ENCODE measurements around the gene MYO1G. TPM values are rescaled to one million over a fixed set of nuclear protein-coding genes. Genes with fewer than 3 reads are reported as not detected.
A peak's percentile ranks its signal among the peaks of the same experiment; 100 is the strongest.

Gene MYO1G
- total RNA-seq, 1 experiment from 2014 or later: 0.57 TPM

DNA sequence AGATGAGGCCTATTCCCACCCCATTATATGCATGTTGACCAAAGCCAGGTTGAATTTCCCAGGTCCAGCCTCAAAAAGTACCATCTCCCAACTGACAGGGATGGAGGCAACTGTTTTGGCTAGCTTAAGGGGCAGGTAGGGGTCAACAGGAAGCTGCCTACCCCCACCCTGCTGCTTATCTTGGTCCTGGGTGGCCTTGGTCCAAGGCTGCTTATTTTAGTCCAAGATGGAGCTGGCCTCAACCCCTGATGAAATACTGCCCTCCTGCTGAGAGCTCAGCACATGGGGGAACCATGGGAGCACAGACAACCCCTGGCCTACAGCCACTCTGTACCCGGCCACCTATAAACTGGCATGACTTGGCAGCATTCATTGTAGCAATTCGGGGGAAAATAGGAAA, 23.1 kb downstream of the MYO1G start:
- Histone ChIP-seq H3K9me3 (ENCODE audit: control insufficient read depth, low read depth, low read length) (no peaks in the 10 kb centered on the region), H3K18ac (ENCODE audit: insufficient read length, low read depth, low read length) (no peak overlapping the region), H4K5ac (ENCODE audit: insufficient read length, low read depth, low read length) (no peak overlapping the region), H3K23ac (ENCODE audit: insufficient read length, low read depth, low read length) (no peak overlapping the region), H4K8ac (replicated peaks; ENCODE audit: insufficient read length, low read depth, low read length) (no peak overlapping the region), H2BK20ac (ENCODE audit: low read depth, low read length, poor library complexity, severe bottlenecking) (no peak overlapping the region), H2AFZ (ENCODE audit: low read length) (no peak overlapping the region), H3K27me3 (ENCODE audit: insufficient read depth, low read length) (no peaks in the 10 kb centered on the region), H3K79me2 (ENCODE audit: insufficient read depth, low read length) (no peaks in the 10 kb centered on the region), H2BK15ac (ENCODE audit: low read depth, low read length) (no peak overlapping the region), H2AK5ac (ENCODE audit: insufficient read length, low read length) (no peak overlapping the region), H2BK12ac (ENCODE audit: insufficient read length, low read depth, low read length) (no peak overlapping the region), H3K23me2 (ENCODE audit: insufficient read length, low read depth, low read length, poor library complexity, severe bottlenecking) (no peaks in the 10 kb centered on the region), H4K91ac (ENCODE audit: insufficient read length, low read depth, low read length) (no peak overlapping the region), H3K4ac (ENCODE audit: low read depth, low read length) (no peak overlapping the region), H3K9ac (ENCODE audit: extremely low read depth, insufficient read length, low read length) (no peak overlapping the region), H4K20me1 (ENCODE audit: control insufficient read depth, insufficient read depth, insufficient read length) (no peaks in the 10 kb centered on the region), H2BK5ac (ENCODE audit: insufficient read length, low read length) (no peak overlapping the region), H3K79me1 (ENCODE audit: insufficient read depth, low read depth, low read length, poor library complexity, severe bottlenecking) (no peaks in the 10 kb centered on the region), H2BK120ac (ENCODE audit: low read depth, low read length, poor library complexity, severe bottlenecking) (no peak overlapping the region), H3T11ph (ENCODE audit: low read length) (no peak overlapping the region), H3K27ac (ENCODE audit: insufficient read length, low read depth, low read length) (no peak overlapping the region), H3K14ac (ENCODE audit: insufficient read depth, low read length) (no peak overlapping the region), H3K4me2 (ENCODE audit: insufficient read depth, insufficient read length, low read length) (no peak overlapping the region), H3K4me1 (ENCODE audit: insufficient read depth, low read length) (no peaks in the 10 kb centered on the region), H3K56ac (ENCODE audit: insufficient read length, low read depth, low read length) (no peak overlapping the region)
- no peak for DNase-seq
- no peaks in the 10 kb centered on the region for H3K4me1 Mint-ChIP-seq
- no peaks in the 10 kb centered on the region for H3K36me3 Mint-ChIP-seq (ENCODE audit: insufficient read depth in 1 of 3, low read depth in 3 of 3)
- TF ChIP-seq, protein P1, sequence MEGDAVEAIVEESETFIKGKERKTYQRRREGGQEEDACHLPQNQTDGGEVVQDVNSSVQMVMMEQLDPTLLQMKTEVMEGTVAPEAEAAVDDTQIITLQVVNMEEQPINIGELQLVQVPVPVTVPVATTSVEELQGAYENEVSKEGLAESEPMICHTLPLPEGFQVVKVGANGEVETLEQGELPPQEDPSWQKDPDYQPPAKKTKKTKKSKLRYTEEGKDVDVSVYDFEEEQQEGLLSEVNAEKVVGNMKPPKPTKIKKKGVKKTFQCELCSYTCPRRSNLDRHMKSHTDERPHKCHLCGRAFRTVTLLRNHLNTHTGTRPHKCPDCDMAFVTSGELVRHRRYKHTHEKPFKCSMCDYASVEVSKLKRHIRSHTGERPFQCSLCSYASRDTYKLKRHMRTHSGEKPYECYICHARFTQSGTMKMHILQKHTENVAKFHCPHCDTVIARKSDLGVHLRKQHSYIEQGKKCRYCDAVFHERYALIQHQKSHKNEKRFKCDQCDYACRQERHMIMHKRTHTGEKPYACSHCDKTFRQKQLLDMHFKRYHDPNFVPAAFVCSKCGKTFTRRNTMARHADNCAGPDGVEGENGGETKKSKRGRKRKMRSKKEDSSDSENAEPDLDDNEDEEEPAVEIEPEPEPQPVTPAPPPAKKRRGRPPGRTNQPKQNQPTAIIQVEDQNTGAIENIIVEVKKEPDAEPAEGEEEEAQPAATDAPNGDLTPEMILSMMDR (conservative IDR thresholded peaks at IDR 0.05): no peak
- H3K27me3 Mint-ChIP-seq (ENCODE audit: low read depth): peaks cover 23% of the 10 kb centered on the region
- WGBS (ENCODE audit: extremely low coverage, insufficient read length, low lambda C conversion rate): no CpG with 5 or more reads among the region's 2 CpGs
- H3K9me3 Mint-ChIP-seq: peaks cover 2 to 3% of the 10 kb centered on the region in 2 experiments; a peak in 2 of 5 replicates
- no peak overlapping the region for H3K4me3 Mint-ChIP-seq
- peak overlapping the region in 1 of 3 experiments; percentile 22; a peak in 1 of 7 replicates for H3K27ac Mint-ChIP-seq

Data from H9 (cell line).